NK-92 (cell line): ENCODE results near the gene IKZF3.
"Not testable (repeated sequence)": the region's sequence is repeated elsewhere in the genome, so short reads cannot be mapped to it uniquely, and the experiment has no call there.

ENCODE experiments used
- DNase-seq: peaks from one replicate; lab custom pipeline; 2025; ENCODE audit not compliant: unreplicated experiment; lab: John Stamatoyannopoulos, UW

The IKZF3 gene

GRCh38 chr17:39782481-39782880 lies 81.6 kb downstream of the IKZF3 start:
- DNase-seq: no peak

DNA sequence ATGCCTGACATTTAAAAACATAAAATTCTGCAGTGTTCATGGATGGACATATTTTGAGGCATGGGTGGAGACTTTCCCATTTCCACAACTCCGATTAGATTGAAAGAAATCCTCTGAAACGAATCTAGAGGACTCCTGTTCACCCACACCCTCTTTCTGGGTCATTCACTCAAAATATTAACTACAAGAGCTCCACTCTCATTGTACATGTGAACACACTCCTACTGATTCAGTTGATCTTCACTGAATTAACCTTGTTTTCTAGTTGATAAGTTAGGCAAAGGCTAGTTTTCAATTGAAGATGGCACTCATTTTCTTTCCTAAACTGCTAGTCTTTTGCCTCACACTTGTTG lies 82.3 kb downstream of the IKZF3 start:
- no peak for DNase-seq

- DNase-seq: no peak
Observed at GRCh38 chr17:39781031-39781860, 82.9 kb downstream of the IKZF3 start.

DNA sequence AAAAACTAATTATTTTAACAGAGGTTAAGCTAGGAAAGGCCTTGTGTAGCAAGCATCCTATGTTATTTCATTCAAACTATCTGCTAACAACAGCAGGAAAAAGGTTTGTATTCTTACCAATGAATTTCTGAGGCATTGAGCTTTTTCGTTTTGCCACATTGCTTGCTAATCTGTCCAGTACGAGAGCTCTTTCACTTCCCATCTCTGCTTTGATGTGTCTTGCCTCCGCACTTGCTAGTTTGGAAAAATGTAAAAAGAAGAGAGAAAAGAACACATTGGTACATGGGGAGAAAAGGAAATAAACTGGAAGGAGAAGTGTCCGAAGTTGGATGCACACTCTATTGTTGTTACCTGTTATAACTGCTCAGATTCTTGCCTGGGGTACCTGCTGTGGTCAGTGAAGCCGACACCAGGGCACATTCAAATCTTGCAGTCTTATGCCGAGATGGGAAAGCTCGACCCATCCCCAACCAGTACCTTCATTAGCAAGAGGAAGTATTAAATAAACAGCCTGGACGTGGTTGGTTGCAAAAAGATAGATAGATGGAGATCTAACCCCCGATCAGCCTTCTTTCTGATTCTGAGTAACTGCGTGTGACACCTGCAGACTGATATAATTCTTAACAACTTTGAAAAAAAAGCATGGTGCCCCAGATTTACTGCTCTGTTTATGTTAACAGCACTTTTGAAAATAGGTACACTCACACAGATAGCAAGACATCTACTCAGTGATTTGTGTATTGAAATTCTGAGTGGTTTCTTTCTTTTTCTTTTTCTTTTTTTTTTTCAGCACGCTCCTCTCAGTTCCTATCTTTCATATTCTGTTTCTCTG lies 86.4 kb downstream of the IKZF3 start:
- DNase-seq: no peak

GRCh38 chr17:39776252-39776651 lies 87.9 kb downstream of the IKZF3 start:
- no peak for DNase-seq

DNA sequence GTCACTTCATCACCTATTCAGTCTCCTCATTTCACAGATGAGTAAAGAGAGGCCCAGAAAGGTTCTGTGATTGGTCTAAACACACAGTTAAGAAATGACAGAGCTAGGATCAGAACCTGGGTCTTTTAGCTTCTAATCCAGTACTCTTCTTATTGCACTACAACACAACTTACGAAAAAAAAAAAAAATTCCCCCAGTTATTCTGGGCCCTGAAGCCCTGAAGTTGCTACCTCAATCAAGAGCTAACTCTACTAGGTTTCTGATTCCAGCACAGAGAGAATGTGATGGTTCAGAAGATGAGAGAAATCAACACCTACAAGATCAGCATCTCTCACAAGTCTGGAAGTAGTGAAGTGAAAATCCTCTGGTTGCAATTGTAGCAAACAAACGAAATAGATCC lies 89.1 kb downstream of the IKZF3 start:
- DNase-seq: no peak

GRCh38 chr17:39774047-39774446 lies 90.1 kb downstream of the IKZF3 start:
- no peak for DNase-seq

- no peak for DNase-seq
Observed at GRCh38 chr17:39772987-39773934, 90.9 kb downstream of the IKZF3 start.

DNA sequence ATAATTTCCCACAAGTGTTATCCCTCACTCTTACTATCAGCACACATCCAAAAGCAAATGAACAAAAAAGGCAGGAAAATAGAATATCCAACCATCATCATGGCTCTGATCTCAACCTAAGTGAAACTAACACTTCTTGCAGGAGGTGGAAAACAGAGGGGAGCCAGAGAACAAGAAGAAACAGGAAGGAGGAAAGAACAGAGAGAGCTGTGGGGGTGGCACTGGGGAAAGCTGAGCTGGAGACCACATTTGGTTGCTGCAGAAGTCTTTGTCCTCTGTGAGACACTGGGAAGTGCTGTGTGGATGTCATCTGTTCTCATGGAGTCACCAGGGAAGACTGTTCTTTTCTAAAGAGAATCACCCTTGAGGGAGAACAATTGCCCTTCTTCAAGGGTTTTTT lies 91.7 kb downstream of the IKZF3 start:
- no peak for DNase-seq

DNA sequence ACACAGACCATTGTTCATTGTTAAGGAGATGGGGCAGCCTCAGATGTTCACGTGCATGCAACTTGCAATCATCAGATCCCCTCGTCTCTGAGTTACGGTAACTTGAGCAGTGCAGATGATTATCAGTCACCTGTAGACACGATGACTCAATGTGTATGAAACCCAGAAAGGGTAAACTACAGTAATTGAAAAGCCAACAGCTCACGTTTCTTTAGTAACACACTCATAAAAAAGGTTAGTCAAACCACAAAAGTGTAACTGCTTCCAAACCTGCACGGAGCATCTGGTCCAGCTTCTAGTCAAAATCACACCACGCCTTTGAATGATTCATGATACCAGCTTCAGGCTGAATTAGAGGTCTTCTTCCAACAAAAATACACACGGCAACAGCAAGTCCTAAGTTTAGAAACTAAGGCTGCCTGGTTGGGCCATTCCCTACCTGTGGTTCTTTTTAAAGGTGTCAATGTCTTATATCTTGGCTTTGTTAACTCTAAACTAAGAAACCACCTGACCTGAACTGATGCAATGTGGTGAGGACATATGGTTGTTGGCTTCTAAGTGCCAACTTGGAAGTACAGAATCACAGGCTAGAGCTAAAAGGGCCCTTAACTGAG lies 94.0 kb downstream of the IKZF3 start:
- DNase-seq: no peak

DNA sequence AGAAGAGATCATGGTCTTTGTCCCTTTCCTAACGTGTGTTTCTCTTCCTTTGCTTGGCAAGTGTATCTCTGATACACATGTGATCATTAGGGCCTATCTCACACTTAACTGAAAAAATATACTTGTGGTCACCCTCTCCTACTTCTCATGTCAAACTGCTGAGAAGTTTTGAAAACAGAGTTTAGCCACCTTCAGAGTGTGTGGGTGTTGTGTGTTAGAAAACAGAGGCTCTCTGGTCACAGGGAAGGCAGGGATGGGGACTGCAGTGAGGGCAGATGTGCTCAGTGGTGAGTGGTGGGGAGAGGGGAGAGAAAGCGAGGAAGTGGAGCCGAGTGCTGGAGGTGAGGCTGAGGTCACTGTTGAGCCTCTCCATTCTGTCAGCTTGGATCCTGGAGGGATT lies 97.0 kb downstream of the IKZF3 start:
- DNase-seq: no peak

DNA sequence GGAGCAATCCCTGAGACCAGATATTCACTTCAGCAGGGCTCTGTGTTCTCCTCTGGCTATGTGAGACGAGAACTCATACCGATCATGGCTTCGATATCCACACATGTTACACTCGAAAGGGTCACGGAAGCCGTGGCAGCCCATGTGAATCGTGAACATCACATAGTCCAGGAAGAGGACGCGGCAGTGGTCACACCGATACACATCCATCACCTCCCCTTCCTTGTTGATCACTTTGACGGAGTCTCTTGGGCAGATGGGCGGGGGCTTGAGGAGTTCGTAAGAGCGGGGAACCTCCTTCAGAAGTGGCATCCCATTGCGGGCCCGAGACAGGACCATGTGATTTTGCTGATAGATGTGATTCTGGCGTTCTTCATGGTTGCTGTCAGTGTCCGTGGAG lies 98.3 kb downstream of the IKZF3 start:
- no peak for DNase-seq

DNA sequence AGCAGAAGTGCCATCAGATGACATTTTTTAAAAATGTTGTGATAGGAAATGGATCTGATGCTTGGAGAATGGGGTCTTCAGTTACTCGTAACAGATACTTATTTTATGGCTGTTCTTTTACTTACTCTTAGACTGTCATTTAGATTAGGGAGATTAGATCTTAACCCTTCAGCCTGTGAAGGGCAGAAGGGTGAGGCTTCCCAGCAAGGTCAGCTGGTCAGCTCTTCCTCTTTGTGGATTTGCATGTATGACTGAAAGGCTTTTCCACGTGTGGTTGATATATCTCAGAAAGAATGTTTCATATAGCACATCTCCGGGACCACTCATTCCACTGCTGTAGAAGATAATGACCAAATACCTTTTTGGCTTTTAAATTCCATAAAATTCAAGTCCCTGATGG lies 98.9 kb downstream of the IKZF3 start:
- no peak for DNase-seq

DNA sequence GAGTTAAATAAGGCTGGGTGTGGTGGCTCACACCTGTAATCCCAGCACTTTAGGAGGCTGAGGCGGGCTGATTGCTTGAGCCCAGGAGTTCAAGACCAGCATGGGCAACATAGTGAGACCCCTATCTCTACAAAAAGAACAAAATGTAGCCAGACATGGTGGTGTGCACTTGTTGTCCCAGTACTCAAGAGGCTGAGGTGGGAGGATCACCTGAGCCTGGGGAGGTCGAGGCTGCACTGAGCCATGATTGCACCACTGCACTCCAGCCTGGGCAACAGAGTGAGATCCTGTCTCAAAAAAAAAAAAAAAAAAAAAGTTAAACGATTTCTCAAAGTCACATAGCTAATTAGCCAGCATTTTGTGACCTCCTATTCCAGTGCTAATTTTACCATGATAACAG lies 99.9 kb downstream of the IKZF3 start:
- DNase-seq: not testable (repeated sequence)

DNA sequence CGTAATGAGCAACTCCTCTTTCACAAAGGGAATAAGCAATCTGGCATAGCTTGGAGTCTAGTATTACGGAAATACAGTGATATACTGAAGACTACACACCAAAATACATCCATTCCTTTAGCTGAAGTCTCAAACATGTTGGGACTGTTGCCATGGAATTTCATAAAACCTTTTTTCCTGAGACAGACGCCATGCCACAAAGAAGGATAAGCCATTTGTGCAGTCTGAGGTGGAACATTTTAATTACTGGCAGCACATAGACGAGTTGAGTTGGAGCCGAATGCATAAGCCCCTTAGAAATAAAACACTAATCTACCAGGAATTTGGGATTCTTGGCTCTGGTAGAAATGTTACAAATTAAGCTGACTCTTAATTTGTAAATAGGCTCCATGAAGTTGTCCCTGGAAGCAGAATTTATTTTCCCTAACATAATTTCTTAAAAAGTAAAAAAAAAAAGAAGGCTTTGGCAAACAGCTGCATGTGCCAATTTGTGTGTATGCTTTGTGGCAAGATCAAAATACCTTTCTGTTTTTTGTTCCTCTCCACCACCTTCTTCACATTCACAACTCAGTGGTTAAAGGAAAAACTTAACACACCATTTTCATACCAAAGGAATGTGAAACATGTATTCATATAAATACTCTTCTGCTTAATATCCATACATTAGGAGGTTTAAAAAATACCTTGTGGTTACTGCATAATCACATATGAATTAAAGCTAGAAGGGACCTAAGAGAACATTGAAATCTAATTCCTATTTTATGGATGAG lies 100.9 kb downstream of the IKZF3 start:
- no peak for DNase-seq

DNA sequence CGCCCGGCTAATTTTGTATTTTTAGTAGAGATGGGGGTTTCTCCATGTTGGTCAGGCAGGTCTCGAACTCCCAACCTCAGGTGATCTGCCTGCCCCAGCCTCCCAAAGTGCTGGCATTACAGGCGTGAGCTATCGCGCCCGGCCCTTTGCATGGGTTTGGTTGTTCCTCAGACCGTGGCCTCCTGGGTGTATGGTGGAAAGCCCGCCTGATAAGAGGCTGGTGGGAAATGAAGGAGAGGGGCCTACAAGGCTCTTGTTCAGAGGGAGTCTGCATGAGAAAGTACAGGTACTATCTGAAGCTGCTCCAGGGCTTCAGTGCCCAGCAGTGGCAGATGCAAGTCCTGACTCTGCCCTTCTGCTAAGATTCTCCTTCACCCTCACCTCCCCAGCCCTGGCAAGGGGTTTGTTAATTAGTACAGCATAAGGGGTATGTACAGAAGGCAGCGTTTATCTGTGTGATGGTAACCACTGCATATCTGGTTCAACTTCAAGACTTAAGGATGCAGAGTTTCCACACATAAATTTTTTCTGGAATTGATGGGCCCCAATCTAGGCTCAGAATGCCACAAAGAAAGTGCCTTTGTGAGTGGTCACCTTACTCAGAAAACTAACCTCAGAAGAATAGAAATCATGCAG lies 102.1 kb downstream of the IKZF3 start:
- no peak for DNase-seq

DNA sequence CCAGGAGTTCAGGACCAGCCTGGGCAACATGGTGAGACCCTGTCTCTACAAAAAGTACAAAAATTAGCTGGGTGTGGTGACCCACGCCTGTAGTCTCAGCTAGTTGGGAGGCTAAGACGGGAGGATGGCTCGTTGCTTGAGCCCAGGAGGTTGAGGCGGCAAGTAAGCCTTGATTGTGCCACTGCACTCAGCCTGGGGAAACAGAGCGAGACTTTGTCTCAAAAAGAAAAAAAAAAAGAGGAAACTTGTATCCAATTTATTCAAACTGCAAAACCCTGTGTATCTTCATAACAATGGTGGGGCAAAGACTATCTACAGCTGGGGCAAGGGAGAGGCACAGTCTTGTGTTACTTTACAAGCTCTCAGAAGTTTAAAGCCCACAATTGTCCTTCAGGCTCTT lies 104.9 kb downstream of the IKZF3 start:
- no peak for DNase-seq

DNA sequence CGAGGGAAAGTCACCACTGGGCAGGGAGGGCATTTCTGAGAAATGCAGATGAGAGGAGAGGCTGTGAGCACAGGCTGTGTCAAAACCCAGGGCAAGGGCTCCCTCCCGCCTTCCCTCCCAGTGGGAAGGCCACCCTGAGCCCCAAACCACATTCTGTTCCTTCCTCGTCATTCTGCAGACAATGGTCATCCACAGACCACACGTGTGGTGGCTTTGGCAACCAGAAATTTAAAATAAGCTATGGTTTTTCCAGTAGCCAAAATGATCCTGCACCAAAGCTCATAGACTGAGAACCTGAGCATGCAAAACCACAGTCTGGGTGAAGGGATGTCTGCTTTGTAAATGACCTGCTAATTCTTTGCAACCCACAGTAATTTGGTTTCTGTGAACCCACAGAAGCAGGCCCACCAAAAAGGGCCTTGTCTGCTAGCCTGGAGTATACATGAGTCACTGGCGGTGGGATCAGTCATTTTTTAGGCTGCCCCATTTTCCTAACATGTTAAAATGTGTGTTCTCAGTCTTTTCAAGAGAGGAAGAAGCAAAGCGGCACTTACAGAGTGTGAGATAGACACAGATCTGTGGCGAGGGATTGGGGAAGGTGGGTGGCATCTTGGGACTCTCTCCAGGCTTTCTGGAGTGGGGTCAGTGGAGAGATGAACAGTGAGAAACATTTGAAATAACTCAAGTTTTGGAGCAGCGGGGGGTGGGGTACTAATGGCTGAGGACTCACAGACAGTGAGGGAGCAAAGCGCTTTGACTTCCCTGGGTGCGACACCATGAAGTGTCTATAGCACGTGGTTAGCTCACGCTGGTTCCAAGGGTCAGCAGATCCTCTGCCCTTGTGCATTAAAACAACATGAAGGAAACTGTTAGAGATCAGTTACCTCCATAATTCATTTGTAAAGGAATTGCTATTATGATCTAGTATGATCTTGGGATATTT lies 105.9 kb downstream of the IKZF3 start:
- DNase-seq: no peak
